Rectal smooth muscle tissue (tissue), 1 donor: ENCODE results near the gene SECISBP2L.

Source experiments
- H3K27ac ChIP-seq: one replicate; pipeline ENCODE4 v1.7.0; 2013; ENCODE audit warnings: low read depth, low read length, inconsistent platforms
- H3K27me3 ChIP-seq: one replicate; pipeline ENCODE4 v1.7.0; 2013; ENCODE audit warnings: low read length; ENCODE audit not compliant: control insufficient read depth, insufficient read depth
- H3K36me3 ChIP-seq: one replicate; pipeline ENCODE4 v1.7.0; 2013; ENCODE audit warnings: low read length; ENCODE audit not compliant: control insufficient read depth, insufficient read depth
- H3K4me1 ChIP-seq: one replicate; pipeline ENCODE4 v1.7.0; 2013; ENCODE audit warnings: low read length; ENCODE audit not compliant: control insufficient read depth, insufficient read depth
- H3K4me3 ChIP-seq: one replicate; pipeline ENCODE4 v1.7.0; 2013; ENCODE audit warnings: low read length
- H3K9ac ChIP-seq: one replicate; pipeline ENCODE4 v1.7.0; 2013; ENCODE audit warnings: low read length

SECISBP2L gene

DNA sequence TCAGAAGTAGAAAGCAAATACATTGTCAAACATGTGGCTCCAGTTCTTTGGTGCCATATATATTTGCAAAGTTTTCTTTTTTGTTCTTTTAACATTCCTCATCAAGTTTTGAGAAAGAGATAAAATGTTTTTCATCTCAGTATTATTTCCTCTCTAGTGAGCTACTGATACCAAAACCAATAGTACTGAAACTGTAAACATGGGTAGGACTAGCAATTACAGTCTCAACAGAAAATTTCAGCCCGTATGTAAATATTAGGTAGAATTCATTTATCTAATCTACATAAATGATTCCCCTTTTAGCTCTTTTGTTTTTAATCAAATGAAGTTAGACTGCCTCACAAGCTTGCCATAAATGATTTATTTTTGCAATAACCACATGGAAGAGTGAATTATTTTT is 21.4 kb downstream of the SECISBP2L start:
- H3K9ac ChIP-seq, result no peak overlapping the region
- no peak overlapping the region for H3K4me3 ChIP-seq
- no peak overlapping the region for H3K27ac ChIP-seq
- H3K36me3 ChIP-seq, result peaks cover 14% of the 10 kb centered on the region
- no peaks in the 10 kb centered on the region for H3K4me1 ChIP-seq
- H3K27me3 ChIP-seq, result no peaks in the 10 kb centered on the region

DNA sequence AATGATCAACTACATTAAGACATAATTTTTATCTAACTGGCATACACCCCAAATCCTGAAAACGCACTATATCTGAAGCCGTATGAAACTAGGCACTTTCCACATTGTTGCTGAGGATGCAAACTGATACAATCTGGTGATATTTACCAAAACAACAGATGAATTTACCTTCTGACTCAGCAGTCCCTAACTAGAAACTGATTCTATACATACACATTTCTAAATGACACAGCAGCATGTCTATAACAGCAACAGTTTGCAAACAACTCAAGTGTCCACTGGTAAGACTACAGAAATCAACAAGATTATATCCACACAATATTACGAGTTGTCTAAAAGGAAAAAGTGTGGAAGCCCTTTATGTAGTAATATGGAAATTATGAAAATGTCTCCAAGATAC is 22.9 kb downstream of the SECISBP2L start:
- H3K4me1 ChIP-seq, result no peaks in the 10 kb centered on the region
- no peak overlapping the region for H3K4me3 ChIP-seq
- no peak overlapping the region for H3K9ac ChIP-seq
- H3K36me3 ChIP-seq, result peaks cover 11% of the 10 kb centered on the region
- no peak overlapping the region for H3K27ac ChIP-seq
- H3K27me3 ChIP-seq, result no peaks in the 10 kb centered on the region

- no peaks in the 10 kb centered on the region for H3K27me3 ChIP-seq
- H3K36me3 ChIP-seq, result peaks cover 10% of the 10 kb centered on the region
Measured at GRCh38 chr15:49015896-49016295, 30.4 kb downstream of the SECISBP2L start.

GRCh38 chr15:48999314-48999713 is 46.9 kb downstream of the SECISBP2L start:
- no peaks in the 10 kb centered on the region for H3K4me1 ChIP-seq
- no peaks in the 10 kb centered on the region for H3K27me3 ChIP-seq
- peaks cover 14% of the 10 kb centered on the region for H3K36me3 ChIP-seq
- no peak overlapping the region for H3K9ac ChIP-seq
- no peak overlapping the region for H3K27ac ChIP-seq
- H3K4me3 ChIP-seq, result no peak overlapping the region

More at GRCh38 chr15:49015896-49016295, 30.4 kb downstream of the SECISBP2L start:
- Histone ChIP-seq H3K27ac (no peak overlapping the region), H3K9ac (no peak overlapping the region), H3K4me3 (no peak overlapping the region), H3K4me1 (no peaks in the 10 kb centered on the region)

- Histone ChIP-seq H3K9ac (no peak overlapping the region), H3K4me3 (no peak overlapping the region), H3K36me3 (peaks cover 21% of the 10 kb centered on the region), H3K27me3 (no peaks in the 10 kb centered on the region), H3K27ac (no peak overlapping the region), H3K4me1 (no peaks in the 10 kb centered on the region)
Measured at GRCh38 chr15:48996276-48996675, 50.0 kb downstream of the SECISBP2L start.

- Histone ChIP-seq H3K27me3 (no peaks in the 10 kb centered on the region), H3K4me3 (no peak overlapping the region), H3K9ac (no peak overlapping the region), H3K4me1 (no peaks in the 10 kb centered on the region), H3K27ac (no peak overlapping the region), H3K36me3 (peaks cover 15% of the 10 kb centered on the region)
Measured at GRCh38 chr15:48993380-48993779, 52.9 kb downstream of the SECISBP2L start.

GRCh38 chr15:48992545-48992944 is 53.7 kb downstream of the SECISBP2L start:
- Histone ChIP-seq H3K4me3 (no peak overlapping the region), H3K4me1 (no peaks in the 10 kb centered on the region), H3K36me3 (peaks cover 15% of the 10 kb centered on the region), H3K27ac (no peak overlapping the region), H3K9ac (no peak overlapping the region), H3K27me3 (no peaks in the 10 kb centered on the region)

- Histone ChIP-seq H3K9ac (no peak overlapping the region), H3K27me3 (no peaks in the 10 kb centered on the region), H3K27ac (no peak overlapping the region), H3K4me1 (no peaks in the 10 kb centered on the region), H3K36me3 (peaks cover 15% of the 10 kb centered on the region), H3K4me3 (no peak overlapping the region)
Measured at GRCh38 chr15:48992096-48992495, 54.1 kb downstream of the SECISBP2L start.

GRCh38 chr15:48989170-48989569 is 57.1 kb downstream of the SECISBP2L start:
- Histone ChIP-seq H3K4me1 (no peaks in the 10 kb centered on the region), H3K36me3 (peaks cover 7% of the 10 kb centered on the region), H3K9ac (no peak overlapping the region), H3K27ac (no peak overlapping the region), H3K27me3 (no peaks in the 10 kb centered on the region), H3K4me3 (no peak overlapping the region)

DNA sequence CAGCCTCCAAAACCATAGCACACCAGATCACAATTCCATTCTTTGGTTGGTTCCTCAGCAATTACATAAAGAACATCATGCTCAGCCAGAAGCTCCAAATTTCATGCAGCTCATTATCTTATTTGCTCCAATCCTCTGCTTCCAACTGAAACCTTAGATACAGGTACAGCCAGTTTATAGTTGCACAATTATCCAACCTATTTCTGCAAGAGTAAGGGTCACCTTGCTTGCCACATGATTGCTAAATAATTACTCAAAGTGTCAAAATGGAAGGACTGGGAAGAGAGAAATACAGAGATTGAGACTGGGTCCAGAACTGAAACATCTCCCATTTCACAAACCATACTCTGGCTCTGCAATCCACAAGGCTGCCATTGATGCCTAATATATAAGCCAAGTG is 59.1 kb downstream of the SECISBP2L start:
- Histone ChIP-seq H3K4me1 (no peaks in the 10 kb centered on the region), H3K9ac (no peak overlapping the region), H3K4me3 (no peak overlapping the region), H3K27me3 (no peaks in the 10 kb centered on the region), H3K27ac (no peak overlapping the region), H3K36me3 (peaks cover 2% of the 10 kb centered on the region)

DNA sequence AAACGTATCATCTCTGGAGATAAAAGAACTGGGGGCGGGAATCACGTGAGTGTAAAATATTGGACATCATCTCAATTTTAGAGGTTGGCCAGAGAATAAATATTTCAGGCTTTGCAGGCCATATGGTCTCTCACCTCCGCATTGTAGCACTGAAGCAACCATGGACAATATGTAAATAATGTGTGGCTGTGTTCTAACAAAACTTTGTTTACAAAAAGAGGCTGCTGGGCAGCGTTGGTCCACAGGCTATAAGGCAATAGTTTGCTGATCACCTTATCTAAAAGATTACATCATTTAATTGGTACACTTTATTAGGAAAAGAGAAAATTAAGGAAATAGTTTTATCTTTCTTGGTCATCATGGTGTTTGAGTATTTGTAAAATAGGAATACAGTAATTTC is 60.0 kb downstream of the SECISBP2L start:
- Histone ChIP-seq H3K4me1 (no peaks in the 10 kb centered on the region), H3K27ac (no peak overlapping the region), H3K9ac (no peak overlapping the region), H3K36me3 (no peaks in the 10 kb centered on the region), H3K27me3 (no peaks in the 10 kb centered on the region), H3K4me3 (no peak overlapping the region)

GRCh38 chr15:48985516-48985915 is 60.7 kb downstream of the SECISBP2L start:
- H3K4me3 ChIP-seq, result no peak overlapping the region
- no peaks in the 10 kb centered on the region for H3K4me1 ChIP-seq
- no peak overlapping the region for H3K27ac ChIP-seq
- no peak overlapping the region for H3K9ac ChIP-seq
- H3K27me3 ChIP-seq, result no peaks in the 10 kb centered on the region
- no peaks in the 10 kb centered on the region for H3K36me3 ChIP-seq

DNA sequence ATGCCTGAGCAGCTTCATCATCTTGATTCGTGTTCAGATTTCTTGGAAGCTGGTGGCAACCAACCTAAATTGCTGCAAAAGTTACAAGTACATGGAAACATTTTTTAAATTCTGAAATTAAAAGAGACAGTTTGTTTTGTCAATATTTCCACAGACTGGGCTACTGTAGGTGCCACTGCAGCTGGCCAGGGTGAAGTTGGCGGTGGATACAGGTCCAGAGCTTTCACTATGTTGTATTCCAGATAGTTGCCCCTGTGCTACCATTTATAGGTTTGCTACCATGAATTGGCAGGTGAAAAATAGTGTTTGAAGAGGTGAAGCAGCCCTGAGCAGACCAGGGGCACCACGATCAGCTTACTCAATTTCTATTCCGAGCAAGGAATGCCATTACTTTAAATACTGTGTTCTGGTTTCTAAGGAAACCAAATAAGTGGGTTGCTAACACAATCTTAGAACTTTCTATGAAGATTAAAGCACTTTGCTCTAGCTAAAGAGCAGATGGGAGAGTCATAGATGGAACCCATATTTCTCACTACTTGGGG is 61.4 kb downstream of the SECISBP2L start:
- Histone ChIP-seq H3K27ac (no peak overlapping the region), H3K36me3 (no peaks in the 10 kb centered on the region), H3K9ac (no peak overlapping the region), H3K4me3 (no peak overlapping the region), H3K27me3 (no peaks in the 10 kb centered on the region), H3K4me1 (no peaks in the 10 kb centered on the region)
